ACHN (cell line): ENCODE measurements around the gene AHCYL2.
A peak's percentile ranks its signal among the peaks of the same experiment; 100 is the strongest.

Experiments
- DNase-seq: peaks from one replicate; pipeline ENCODE4 v3.0.0-alpha.2; 2015
- in situ Hi-C: cut with HindIII; loops from 2 replicates; pipeline ENCODE4 v1.10.0; 2017; ENCODE audit warnings: low sequenced_read_pairs, low pct_ligation_motif_present, low pct_unique_long_range_greater_than_20kb

Gene AHCYL2

DNA sequence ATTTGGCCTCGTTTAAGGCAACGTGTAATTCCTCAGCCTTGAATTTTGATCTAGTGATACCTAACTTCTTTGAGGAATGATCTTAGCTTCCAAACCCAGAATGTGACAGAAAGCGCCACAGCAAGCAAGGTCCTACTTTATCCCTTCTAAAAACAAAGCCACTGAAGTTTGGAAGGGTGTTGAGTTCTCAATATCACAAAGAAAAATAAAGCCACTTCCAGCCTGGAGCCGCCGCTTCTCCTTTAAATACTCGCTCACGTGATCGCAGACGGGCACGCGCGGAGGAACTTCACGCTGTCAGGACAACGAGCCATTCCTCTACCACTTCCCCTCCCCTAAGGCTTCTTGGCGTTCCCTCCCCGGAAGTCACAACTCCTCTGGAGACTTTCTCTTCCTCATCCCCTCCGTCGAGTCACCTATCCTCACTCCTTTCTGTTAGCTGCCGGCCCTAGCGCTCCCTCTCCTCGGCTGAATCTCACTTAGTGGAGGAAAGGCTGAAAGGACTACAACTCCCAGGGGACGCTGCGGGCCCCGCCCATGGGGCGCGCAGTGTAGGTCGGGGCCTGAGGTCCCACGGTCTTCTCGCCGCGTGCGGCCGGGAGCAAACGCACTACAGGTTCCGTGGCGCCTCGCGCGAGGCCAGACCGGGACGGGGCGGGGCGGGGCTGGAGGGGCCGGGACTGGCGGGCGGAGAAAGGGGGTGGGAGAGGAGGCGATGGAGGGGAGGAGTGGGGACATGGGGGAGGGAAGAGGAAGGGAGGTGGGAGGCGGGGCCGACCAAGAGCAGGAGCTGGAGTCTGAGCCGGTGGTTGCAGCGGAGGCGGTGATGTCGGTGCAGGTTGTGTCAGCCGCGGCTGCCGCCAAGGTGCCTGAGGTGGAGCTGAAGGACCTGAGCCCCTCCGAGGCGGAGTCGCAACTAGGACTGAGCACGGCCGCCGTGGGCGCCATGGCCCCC lies at the start of gene AHCYL2:
Gene AHCYL2 (plus strand): TSS at position 780 of the 955 bp plus-strand sequence.
- in situ Hi-C loops, result no loop called here
- peak; percentile 99 for DNase-seq

GRCh38 chr7:129176916-129177710 lies 47.7 kb upstream of the AHCYL2 start:
- no peak for DNase-seq
- in situ Hi-C loops, result no loop called here

DNA sequence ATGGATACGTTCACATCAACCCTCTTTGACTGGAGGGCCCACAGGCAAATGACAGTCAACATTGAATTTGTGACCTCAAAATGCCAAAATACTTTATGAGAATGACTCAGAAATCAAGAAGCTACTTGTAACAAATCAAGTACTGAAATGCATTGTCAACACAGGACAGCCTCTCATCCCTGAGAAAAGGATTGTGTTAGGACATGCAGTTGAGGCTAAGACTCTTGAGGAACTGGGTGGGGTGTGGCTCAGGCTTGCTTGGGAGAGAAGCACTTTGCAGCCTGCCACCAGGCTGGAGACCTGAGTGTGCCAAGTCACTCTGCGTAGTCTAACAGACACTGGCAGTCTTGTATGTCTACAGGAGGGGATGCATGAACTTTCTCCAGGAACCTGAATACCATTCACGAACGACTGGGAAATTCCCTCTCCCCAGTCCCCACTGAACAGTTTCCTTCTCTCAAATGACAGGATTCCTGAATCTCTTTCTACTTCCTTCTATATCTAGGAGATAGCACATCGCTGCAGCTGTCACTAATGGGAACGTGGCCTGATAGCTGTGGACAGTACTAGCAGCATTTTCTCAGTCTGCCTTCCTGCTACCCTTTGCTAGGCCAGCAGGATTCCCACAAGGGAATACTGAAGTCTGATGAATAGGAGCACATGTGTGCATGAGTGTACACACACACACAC lies 39.7 kb upstream of the AHCYL2 start:
- no peak for DNase-seq
- in situ Hi-C loops, result no loop called here

DNA sequence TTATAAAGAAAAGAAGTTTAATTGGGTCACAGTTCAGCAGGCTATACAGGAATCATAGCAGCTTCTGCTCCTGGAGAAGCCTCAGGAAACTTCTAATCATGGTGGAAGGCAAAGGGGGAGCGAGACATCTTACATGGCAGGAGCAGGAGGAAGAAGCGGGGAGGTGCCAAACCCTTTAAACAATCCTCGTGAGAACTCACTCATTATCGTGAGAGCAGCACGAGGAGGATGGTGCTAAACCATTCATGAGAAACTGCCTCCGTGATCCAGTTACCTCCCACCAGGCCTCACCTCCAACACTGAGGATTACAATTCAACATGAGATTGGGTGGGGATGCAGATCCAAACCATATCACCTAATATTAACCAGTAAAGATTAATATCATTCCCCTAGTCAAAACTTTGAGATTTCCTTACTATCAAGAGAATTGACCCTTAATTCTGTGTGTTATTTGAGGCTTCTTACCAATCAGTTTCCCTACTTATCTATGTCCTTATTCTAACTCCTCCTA lies 38.0 kb upstream of the AHCYL2 start:
- in situ Hi-C loops, result no loop called here

GRCh38 chr7:129187681-129188371 lies 37.0 kb upstream of the AHCYL2 start:
- peak; percentile 14 for DNase-seq
- in situ Hi-C loops, result no loop called here

More for the DNA sequence above, 38.0 kb upstream of the AHCYL2 start:
- DNase-seq, result no peak

DNA sequence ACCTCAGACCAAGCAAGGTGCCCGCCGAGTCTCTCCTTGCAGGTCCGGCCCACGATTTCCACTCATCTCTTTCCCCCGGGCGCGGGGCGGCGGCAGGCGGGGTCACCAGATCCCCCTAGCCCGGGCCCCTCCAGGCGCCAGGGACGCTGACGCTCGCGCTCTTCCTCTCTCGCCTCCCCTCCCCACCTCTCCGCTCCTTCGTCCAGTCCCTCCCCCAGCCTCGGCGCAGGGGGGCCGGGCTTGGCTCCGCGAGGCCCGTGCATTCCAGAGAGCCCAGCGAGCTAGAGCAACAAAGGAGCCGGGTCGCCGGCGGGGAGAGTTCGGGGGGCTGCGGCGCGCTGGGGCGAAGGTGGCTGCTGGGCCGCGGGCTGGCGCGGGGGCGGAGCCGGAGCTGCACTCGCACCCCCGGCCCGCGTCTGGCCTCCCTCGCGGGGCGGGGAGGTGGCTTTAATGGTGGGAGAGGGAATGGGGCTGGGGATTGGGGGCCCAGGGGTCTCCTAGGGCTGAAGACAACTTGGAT lies 36.4 kb upstream of the AHCYL2 start, which contains the start of gene SMO:
Gene SMO (plus strand): TSS at position 262 of the 520 bp plus-strand sequence. CDS start 519 bp downstream, outside the sequence.
- peak; percentile 46 for DNase-seq
- in situ Hi-C loops, result no loop called here

GRCh38 chr7:129188892-129189660 lies 35.8 kb upstream of the AHCYL2 start:
- in situ Hi-C loops, result no loop called here
- DNase-seq, result peak; percentile 42

- in situ Hi-C loops, result no loop called here
- no peak for DNase-seq
Observed at GRCh38 chr7:129189661-129190310, 35.0 kb upstream of the AHCYL2 start.

DNA sequence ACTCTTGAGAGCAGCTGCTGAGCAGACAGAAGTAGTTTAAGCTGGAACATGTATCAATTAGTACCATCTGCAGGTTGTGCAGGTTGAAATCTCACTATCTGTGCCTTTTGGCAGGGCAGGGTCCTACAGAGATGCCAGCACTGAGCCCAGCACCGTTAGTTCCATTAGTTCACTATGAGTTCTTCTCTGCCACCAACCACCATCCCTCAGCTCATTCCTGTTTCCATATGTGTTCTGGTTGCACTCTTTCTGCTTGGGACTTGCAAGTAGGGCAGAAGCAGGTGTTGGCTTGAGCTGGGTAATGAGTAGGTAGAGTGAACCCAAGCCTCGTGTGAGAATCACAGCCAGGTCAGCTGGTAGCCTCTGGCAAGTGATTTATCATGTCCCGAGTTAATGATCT lies 33.6 kb upstream of the AHCYL2 start:
- DNase-seq, result no peak
- in situ Hi-C loops, result no loop called here

DNA sequence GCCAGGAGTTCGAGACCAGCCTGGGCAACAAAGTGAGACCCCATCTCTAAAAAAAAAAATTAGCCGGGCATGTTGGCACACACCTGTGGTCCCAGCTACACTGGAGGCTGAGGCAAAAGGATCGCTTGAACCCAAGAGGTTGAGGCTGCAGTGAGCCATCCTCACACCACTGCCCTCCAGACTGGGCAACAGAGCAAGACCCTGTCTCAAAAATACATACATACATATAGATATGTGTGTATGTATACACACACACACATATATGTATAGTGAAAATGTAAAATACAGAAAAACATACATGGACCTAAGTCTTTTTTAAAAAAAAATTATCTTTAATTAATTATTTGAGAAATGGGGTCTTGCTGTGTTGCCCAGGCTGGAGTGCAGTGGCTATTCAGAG lies 30.9 kb upstream of the AHCYL2 start:
- no peak for DNase-seq
- in situ Hi-C loops, result no loop called here

DNA sequence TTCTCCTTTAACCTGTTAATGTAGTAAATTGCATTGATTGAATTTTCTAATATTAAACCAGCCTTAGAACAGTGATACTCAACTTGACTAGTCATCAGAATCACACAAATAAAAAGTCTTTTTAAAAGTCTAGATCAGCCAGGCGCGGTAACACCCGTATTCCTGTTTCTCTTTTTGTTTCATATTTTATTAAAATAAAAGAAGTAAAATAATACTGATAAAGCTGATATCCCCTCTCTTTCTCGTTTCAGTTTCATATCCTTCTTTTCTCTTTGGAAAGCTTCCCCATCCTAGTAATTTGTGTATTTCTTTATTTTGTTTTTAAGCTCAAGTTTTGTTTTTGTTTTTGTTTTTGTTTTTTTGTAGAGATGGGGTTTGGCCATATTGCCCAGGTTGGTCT lies 27.1 kb upstream of the AHCYL2 start:
- DNase-seq, result no peak
- in situ Hi-C loops, result no loop called here

GRCh38 chr7:129199406-129199805 lies 25.4 kb upstream of the AHCYL2 start:
- DNase-seq, result no peak
- in situ Hi-C loops, result no loop called here

DNA sequence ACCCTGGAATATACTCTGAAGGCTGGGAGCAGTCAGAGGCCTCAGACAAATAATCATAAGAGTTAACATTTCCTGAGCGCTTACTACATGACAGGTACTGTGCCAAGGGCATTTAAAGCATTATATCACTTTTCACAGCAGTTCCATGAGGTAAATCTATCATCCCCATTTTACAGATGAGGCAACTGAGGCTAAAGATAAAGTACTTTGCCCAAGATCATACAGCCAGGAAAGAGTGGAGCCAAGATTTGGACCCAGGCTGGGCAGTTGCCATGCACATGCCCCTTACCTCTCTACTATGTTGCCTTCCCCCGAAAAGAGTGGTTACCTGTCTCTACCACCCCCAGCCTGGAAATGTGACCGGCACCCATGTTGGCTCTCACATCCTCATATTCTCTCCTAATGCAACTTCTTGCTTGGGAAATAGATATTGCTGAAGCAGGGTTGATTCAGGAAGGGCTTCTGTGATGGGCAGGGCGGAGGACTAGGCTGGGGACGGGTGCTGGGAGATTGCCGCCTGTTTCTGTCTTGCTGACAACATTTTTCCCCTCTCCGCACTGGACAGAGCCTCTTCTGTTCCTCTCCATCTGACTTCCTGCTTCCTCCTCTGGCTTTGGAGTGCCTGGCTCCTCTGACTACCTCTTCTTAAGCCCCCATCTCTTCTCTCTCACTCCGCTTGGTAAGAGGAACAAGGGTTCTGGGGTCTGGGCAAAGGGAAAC lies 22.6 kb upstream of the AHCYL2 start:
- in situ Hi-C loops, result no loop called here
- no peak for DNase-seq

GRCh38 chr7:129203050-129203741 lies 21.6 kb upstream of the AHCYL2 start:
- DNase-seq, result no peak
- in situ Hi-C loops, result no loop called here

GRCh38 chr7:129205126-129205818 lies 19.6 kb upstream of the AHCYL2 start:
- in situ Hi-C loops, result no loop called here
- no peak for DNase-seq
